Ramos (cell line): ENCODE results near the gene CRACR2A.

Source experiments
- in situ Hi-C: fragments of 300-500 bp; cut with MboI; formaldehyde crosslinking; loops from one replicate; pipeline ENCODE4 v1.14.3; 2022; ENCODE audit warnings: low sequenced_read_pairs; ENCODE audit not compliant: unreplicated experiment

CRACR2A gene

DNA sequence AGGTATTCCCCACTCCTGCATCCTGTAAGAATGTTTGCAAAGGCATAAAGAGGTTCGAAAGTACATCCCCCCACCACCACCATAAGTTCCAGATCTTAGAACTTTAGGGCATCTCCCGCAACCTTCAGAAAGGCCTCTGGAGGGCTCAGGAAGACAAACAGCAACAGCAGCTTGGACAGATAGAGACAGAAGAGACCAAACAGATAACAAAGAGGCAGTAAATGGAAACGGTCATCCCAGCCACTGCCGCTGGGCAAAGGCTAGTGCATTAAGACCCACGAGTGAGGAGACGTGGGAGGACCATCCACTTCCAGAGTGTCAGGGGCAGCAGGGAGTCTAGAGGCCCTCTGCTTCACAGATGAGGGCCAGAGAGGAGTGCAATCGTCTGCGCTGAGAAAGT is 124.3 kb downstream of the CRACR2A start:
- in situ Hi-C loops, result no loop called here

DNA sequence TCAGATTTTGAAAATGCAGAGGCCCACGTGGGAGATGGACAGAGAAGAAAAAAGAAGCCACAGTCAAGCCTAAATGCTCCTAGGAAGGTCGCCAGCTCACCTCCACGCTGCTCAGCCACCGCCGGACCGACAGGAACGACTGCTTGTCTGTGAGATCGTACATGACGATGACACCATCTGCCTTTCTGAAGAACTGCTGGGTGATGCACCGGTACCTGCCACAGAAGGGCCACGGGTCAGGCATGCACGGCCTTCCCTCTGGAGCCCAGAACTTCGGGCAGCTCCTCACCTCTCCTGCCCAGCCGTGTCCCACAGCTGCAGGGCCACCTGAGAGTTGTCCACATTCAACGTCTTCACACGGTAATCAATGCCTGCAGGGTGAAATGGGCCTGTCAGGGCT is 125.6 kb downstream of the CRACR2A start:
- in situ Hi-C loops, result no loop called here

DNA sequence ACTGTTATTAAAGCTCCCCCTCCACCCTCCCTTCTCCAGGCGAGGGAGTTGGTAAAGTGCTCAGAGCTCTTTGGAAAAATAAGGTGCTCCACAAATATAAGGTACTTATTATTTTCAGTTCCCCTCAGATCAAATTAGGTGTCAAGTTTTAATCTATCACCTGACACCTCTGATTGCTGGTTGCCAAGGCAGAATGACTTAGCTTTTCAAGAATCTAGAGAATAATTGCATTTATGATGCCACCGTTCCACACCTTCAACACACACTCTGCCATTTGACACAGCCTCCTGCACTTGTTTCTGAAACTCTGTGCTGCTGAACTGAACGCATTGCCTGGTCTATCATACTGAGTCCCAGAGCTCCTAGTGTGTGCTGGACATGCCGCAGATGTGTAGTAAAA is 128.6 kb downstream of the CRACR2A start:
- in situ Hi-C loops, result no loop called here

DNA sequence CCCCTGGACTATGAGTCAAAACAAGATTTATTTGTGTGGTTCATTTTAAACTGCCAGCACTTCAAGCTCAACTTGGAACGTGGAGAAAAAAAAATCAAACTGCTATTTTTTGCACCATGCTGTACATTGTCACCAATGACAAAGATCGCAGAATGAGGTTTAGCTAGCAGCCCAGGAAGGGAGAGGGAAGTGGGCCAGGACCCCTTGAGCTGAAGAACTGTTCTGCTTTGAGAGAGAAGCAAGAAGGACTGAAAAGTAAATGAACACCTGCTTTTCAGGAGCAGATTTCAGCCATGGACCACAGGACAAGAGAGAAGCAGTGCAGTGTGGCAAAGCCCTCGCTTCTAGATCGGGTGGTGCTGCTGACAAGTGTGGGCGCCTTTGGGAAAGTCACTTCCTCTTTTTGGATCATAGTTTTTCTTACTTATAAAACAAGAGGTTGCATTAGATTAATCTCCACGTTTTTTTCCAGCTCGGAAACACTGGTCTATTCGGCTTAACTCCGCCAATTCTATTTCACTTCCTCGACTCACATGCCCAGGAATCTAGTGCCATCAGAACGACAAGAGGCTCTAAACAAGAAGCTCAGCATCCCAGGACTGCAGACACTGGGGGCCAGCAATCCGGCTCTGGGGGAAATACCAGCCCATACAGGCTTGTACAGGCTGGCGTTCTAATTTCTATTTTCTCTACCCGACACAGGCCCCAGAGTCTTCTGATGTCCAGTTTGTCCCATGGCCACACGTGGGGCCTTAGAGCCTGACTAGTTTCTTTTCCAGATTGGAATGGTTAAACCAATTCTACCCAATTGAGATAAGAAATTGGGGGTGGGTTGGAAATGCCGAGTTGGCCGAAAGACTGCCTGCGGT is 129.9 kb downstream of the CRACR2A start:
- in situ Hi-C loops, result no loop called here

DNA sequence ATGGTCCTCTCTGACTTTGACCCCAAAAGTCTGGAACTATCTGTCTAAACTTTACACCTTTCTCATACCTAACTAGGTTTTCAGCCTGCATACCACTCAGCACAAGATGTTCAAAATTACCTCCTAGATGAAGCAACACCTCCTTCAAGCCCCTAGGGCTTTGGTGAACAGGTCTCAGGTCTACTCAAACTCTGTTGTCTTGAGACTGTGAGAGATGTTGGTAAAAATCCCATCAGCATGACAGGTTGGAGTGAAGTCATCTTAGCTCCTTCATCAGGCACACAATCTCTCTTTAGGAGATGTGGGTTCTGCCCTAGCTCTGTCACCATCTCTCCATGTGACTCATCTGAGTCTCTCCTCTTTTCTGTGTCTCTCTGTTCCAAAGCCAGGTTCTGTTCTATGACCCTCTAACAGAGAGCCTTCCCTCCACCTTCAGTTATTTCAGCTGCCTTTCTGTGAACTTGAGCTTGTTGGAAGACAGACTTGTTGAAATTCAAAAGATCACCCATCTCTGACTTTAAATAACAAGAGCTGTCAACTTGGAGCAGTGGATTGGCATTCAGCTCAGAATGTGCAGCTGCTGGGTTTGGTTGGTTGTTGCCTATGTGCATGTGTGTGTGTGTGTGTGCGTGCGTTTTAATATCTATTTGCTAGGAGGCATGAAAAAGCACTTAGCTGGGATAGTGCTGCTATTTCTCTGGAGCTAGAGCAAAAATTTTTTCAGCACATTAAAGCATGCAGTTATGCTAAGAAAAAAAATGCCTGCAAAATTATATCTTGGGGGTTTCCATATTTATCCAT is 130.7 kb downstream of the CRACR2A start:
- in situ Hi-C loops, result no loop called here

DNA sequence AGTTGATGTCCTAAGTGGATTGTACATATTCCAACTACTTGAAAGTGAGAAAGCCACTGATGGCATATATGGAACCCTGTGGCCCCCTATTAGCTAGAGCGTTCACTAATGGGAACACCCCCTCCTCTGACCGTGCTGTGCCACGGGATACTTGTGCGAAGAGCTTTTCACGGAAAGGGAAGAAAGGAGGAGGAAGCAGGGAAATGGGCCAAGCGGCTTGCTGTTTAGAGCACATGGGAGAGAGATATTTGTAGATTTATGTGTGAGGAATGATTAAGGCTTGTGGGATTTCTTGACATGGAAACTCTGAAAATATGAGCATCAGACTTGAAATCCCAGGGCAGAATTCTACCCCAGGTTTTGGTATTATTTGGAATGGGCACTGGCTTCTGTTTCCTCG is 132.1 kb downstream of the CRACR2A start:
- in situ Hi-C loops, result no loop called here

DNA sequence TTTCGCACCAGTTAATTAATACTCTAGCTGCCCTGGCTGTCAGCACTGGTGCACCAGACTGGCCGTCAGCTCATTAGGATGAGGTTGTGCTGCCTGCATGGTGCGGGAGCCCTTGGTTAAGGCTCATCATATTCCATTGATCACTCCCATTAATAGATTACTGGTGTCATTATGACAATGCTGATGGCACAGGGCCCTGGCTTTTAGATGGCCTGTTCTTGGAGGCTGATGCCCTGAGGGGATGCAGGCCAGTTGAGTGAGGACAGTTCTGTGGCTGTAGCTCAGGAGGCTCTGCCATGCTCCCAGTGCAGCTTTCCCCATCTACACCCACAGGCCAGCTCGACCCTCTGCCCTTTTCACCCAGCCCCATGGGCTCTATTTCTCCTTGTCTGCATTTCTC is 135.3 kb downstream of the CRACR2A start:
- in situ Hi-C loops, result no loop called here

DNA sequence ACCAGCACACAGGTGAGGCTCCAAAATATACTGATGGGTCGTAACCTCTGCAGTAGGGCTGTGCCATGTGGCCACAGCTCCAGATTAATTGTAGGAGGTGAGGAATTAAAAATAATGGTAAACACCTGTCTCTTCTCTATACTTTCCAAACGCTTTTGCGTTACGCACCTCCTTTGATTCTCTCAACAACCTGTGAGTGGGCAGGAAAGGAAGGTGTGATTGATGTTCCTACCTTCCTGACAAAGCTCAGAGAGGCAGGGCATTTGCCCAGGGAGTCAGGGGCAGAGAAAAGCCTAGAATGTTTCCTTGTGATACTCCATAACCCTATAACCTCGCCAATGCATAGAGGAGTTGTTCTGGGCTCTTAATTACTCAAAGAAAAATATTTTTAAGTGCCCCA is 137.0 kb downstream of the CRACR2A start:
- in situ Hi-C loops, result no loop called here

DNA sequence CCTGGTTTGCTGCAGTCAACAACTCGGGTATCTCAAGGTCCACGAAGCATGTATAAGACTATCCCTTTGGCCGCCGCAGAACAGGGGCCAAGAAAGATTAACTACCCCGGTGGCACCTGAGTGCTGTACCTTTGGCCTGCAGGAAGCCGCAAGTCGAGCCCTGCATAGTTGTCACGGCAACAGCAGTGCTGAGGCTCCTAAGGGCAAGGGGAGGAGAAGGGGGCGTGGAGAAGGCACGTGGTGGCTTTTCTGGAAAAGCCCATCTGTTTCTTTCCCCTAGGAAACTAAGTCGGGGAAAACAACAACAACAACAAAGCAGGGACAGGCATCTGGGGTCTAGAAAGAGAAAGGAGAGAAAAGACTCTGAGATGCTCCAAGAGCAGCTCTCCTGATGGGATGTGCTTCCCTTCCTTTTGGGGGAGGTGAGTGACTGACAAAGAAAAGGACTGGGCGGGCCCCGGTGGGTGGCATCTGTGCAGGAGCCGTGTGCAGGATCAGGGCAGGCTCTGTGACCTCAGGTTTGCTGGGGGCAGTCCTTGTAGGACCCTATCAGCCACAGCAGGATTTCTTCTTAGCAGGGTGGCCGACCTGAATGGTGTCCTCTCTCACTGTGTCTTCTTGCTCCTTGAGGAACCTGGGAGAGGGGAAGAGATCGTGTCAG is 138.0 kb downstream of the CRACR2A start:
- in situ Hi-C loops, result no loop called here

DNA sequence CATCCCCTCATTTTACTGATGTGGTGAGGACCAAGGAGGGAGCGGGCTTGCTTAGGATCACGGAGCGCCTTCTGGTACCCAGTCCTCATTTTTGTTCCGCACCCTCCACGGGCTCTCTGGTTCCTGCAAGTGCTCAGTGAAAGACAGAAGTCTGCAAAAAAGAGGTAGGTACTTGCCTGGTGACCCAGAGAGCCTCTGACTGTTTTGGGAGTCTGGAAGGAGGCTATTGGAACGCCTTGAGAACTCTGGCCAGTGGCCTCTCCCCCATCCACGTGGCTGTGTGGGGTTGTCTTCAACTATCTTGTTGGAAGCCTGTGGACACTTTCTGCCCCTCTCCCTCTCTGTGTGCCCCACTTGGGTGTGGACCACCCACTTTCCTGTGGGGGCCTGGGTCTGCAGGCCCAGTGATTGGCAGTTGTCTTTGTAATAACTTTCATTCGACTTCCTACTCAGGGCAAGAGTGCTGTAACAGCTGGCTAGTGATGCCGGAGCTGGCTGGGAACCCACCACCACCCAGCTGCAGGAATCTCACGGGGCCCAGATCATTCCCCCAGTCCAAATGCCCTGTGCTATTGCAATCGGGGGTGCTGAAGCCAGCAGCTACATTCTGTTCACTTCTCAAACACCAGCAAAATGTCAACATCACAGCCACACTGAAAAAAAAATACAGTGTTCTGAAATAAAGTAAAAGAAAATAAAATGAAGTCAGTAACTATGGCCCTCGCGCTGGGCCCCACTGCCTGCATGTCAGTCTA is 139.1 kb downstream of the CRACR2A start:
- in situ Hi-C loops, result no loop called here

DNA sequence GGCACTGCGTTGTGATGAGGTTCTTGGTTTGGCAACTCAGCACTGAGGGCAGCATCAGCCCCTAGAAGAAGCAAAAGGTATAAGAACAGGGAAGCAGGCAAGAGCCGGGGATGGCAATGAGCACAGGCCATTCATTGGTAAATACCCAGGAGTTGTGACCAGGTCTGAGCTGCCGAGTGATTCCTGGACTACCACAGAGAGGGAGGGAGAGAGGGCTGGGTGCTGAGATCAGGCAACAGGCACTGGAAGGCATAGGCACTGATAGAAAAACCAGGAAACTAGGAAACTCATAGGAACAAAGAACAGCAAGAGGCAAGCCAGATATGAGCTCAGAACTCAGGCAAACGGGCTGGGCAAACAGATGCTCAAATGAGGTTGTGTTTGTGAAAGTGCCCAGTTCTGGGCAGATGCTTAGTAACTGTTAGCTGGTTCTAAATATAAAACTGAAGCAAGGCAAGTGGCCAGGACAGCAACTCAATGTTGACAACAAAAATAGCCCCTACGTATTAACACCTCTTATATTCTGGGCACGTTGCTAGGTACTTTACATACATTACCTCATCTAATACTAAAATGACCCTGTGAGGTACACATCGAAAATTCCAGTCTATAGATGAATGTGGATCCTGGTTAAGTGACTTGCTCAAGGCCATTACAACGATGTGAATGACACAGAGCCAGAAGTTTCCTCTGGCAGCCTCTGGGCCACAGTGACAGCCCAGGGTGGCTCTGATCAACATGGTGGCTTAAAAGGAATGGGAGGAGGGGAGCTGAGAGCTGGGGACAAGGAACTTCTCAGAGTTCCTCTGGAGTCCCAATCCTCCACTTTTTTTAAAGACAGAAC is 140.8 kb downstream of the CRACR2A start:
- in situ Hi-C loops, result no loop called here

DNA sequence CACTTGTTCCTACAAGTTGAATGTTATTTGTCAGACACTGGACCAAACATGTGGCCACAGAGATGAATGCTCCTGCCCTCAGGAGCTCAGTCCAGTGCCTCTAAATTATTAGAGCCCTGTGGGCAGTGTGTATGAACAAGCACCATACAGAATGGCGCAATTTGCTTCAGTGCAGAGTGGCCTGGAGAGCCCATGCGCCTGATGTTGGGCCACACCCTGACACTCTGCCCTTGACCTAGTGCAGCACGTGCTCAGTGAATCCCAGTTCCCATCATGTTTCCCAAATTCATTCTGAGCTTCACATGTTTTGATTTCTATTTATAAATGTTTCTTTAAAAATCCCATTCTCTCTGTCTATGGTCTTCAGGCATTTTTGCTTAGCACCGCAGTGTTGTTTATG is 145.1 kb downstream of the CRACR2A start:
- in situ Hi-C loops, result no loop called here

DNA sequence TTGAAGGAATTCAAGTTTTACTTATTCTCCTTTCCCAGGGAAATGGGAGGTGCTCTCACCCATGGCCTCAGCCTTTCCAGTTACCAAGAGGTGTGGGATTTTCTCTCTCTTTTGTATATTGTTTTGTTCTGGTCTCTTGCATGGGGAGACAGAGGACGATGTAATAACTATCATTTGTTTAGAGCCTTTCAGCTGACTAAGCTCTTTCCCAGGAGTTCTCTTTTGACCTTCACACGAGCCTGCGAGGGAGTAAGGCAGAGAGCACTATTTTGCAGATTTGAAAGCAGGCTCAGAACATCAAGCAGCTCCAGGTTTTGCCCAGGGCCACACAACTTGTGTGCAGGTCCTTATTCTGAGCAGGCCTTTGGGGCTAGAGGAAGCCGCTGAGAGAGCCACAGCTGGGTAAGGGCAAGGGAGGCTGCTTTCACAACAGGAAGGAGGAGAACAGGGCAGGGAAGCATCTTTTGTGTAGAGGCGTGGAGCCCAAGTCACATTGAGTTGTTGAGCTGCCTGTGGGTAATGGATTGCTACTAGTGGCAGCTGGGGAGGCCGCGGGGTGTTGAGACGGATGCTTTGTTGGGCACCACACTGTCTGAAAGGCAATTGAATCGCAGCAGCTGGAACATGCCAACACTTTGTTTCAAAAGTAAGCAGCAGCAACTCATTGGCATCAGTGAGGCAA is 145.7 kb downstream of the CRACR2A start:
- in situ Hi-C loops, result no loop called here

DNA sequence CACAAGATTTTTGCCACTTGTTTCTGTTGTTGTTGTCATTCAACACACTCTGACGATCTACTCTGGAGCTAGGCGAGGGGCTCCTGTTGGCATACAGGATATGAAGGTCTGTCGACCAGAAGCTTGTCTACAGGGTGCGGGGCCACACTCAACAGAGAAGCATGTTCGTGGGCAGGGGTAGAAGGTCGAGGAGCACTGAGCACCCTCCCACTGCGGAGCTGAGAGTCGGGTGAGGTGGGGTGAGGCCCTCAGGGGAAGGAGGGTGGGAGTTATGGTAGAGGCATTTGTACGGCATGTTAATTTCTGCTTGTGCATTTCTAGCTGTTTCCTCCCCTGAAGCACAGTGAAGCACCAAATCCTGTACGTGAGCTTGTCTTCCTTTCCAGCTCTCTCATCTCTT is 146.8 kb downstream of the CRACR2A start:
- in situ Hi-C loops, result no loop called here

DNA sequence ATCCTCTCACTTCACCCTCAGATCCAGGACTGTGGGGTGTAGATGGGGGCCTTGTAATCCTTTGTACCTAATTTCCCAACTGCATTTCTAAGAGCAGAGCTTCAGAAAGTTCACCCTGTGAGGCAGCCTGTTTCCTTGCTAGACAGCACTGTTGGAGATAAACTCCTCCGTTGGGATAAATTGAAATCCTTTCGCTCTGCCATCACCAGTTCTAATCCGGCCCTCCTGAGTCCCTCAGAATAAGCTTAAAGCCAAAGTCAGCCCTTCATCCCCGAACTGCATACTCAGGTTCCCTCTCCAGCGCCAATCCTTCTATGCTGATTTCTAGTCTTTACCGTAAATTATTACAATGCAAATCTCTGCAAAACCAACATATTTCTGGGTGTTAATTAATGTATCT is 147.2 kb downstream of the CRACR2A start:
- in situ Hi-C loops, result no loop called here

DNA sequence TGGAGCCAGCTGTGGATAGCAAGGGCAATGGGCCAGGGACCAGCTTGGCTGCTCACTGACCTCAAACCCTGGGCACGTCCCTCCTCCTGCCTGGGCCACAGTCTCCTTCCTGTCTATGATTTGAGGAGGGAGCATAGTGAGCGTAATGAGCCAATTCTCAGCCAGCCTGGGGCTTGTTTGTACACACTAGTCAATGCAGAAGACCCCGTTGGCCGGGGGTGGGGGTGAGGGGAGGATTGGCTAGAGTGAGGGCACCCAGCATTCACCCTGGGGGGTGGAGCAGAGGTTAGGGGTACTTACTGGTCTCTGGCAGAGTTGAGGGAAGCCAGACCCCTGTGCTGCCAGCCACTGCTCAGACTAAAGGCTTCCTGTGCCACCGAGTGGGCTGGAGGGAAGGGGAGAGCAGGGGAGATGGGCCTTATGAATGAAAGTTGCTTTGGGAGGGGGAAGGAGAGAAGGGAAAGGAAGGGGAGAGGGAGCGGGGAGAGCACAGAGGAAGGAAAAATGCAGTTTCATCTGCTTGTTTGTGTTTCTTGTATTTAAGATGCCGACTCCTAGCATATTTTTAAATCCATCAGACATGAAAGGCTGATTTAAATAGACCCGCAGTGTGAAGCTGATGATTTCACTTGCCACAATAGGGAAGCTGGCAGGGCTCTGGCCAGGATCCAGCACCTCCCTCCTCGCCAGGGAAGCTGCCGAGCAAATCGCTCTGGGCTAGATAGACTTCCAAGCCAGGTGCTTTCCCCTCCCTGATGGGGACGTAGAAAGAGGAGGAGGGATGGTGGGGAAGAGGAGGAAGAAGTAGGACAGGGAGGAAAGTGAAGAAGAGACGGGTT is 147.9 kb downstream of the CRACR2A start:
- in situ Hi-C loops, result no loop called here

DNA sequence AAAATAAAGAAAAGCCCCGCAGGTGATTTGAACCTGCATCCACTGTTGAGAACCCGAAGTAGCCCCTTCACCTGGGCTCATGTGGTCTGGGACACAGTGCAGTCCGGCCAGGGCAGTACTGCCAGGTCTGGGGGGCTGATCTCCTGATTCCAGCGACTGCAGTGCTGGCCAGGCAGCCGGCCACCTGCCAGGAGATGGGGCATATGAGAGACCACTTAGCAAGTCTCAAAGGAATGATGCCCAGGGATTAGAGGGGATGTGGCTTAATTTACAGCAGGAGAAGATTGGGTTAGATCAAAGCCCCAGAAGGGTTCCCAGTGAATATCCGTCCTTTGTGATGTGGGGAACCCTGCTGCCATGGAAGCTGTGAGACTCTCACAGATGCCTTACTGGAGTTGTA is 148.6 kb downstream of the CRACR2A start:
- in situ Hi-C loops, result no loop called here

DNA sequence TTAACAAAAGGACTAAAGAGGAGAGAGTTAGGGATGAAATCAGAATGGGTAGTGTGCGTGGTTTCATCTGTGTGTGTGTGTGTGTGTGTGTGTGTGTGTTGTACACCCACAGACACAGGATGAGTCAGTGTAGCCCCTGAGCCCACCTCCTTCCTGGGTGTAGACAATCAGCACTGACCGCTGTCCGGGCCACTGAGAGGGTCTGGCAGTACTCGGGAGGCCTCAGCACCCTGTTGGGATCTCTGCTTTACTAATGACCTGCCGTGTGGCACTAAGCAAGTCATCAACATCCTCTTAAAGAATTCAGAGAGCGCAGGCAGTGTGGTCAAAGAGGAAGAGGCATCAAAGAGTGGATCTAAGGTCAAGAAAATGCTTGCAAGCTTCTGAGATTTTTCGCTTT is 149.3 kb downstream of the CRACR2A start:
- in situ Hi-C loops, result no loop called here
